ENCODE results near the gene ZNF775.

Gene ZNF775

DNA sequence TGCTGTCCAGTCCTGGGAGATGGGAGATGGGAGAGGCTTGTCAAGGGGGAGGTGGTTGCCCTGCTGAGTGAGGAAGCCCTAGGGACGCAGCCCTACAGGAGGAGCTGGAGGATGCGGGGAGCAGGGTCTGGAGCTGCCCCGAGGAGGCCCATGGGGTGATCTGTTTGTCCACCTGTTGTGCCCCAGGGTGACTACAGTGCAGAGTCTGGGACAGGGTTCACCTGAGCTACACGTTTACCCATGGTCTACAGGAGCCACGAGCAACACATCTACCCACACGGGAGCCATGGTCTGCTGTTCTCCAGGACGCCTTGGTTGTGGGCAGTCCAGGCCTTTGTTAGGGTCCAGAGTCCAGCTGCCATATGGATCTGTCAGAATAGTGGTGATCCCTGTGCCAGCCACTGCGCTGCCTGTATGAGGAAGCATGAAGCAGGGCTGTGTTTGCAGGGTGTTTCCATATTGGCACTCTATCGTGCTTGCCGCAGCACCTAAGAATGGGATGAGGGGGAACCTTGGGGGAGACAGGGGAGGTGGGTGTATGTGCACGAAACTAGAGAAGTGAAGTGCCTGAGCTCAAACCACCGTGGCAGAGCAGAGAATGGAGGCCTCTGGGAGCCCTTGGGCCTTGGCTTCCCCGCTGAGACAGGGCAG, 23.7 kb downstream of the ZNF775 start:
- DNase-seq, result peak in 1 of 2 experiments; percentile 38

DNA sequence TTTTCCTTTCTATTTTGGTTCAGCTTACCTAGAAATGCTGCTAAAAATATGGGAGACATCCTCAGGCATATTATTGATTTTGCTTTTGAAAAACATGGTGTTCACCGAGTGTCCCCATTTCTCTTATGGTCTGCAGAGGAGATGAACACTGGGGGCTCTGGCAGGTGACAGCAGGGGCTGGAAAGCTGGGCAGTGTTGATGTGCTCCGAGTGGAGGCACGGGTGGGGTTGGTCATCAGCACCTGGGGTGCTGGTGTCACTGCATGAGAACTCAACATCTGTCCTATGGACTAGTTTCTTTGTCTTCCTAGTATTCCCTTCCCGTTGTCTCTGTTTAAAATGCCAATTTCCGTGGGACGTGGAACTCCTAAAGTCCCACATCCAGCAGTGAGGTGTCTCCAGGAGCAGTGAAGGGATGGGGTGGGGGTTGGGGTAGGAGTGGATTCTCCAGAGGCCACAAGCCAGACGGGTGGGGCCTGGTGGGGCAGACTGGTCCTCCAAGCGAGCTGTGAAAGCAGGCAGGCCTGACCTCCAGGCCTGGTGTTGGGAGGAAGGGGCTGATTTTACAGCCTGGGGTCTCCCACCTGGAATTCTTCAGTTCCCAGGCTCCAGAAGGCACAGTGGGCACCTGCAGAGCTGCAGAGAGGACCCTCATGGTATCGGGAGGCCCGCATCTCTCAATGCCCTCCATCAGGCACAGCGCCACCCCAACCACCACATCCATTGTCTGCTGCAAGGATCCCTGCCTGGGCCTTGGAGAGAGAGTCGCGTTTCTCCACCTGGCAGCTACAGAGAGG, 24.4 kb downstream of the ZNF775 start:
- DNase-seq, result peak in 1 of 2 experiments; percentile 55

DNA sequence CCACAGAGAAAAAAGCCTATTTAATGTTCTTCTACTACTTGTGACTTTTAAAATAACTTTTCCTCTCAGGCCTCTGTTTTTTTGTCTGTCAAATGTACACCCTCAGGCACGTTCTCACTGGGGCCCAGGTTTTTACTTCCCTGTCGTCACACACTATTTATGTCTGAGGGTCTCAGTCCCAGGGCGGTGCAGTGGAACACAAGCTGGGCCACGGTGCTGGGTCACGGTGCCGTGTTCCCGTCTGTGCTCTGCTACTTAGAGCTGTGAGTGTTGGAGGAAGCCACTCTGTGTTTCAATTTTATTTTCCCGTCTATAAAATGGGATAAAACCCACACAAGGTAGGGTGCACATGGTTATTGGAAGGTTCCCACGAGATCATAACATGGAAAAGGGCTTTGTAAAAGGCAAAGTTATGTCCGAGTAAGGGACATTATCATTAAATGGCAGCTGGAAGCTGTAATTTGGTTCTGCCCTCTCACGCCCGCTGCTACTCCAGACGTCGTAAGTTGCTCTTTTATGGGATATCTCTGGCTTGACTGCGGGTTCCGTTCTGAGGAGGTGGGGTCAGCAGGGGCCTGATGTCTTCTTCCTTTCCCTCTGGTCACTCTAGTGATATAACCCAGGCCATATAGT, 25.2 kb downstream of the ZNF775 start:
- peak in 1 of 2 experiments; percentile 53 for DNase-seq

DNA sequence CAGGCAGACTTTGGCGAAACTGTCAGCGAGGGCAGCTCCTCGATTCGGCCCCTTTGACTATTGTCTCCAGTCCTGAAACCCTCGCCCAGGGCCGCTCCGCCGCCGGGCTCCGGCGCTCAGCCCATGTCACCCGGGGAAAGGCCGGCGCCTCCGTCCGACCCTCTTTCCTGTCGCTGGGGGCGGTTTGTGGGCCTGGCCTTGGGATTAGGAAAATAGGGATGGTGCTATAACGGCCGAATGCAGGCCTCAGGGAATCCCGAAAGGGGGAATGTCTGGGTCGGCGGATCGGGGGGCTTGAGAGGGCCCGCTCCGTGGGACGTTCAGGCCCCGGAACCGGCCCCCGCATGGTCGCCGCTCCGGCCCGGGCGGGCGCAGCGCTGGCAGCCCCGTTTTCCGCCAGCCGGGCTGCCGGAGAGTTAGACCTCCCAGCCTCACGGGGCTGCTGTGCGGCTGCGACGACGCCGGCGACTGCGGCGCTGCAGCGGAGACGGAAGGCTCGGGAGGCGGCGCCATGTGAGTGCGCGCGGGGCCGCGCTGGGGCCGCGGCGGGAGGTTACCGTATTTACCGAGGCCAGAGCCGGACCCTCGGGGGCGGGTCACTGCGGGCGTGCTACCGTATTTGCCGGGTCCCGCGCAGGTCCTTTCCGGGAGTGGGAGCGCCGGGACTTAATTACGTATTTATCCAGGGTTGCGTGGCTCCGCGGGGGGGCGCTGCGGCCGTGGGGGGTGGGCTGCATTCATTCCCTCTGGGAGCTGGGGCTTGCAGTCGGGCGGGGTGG, 25.9 kb downstream of the ZNF775 start:
- DNase-seq, result peak; percentile 75 to 95

DNA sequence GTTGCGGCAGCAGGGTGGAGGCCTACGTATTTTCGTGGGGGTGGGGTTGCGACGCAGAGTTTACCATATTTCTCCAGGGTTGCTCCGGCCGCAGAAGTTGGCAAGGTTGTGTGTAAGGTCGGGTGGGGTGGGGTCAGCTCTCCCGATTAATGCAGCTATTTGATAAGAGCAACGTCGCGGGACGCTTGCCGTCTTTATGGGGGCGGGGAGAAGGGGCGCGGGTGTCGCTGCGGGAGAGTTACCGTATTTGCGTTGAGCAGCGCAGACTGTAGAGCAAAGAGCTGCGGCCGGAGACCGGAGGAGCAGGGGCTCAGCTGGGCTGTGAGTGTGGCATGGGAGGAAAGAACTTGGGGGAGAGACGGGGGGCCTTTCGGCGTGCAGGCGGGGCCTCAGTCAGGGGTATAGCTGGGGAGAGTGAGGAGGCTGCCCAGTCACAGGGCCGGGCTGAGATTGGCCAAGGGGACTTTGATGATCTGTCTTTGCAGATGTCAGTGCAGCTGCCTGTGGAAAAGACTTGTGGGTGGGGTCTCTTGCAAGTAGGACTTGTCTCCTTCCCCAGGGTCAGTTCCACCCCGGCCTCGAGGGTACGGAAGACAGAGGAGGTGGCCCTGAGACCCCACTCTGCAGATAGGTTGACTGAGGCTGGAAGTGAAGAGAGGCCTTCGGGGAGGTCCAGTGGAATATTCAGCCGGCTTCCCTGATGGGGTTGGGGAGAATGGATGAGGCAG, 26.6 kb downstream of the ZNF775 start:
- DNase-seq, result peak; percentile 75 to 90

DNA sequence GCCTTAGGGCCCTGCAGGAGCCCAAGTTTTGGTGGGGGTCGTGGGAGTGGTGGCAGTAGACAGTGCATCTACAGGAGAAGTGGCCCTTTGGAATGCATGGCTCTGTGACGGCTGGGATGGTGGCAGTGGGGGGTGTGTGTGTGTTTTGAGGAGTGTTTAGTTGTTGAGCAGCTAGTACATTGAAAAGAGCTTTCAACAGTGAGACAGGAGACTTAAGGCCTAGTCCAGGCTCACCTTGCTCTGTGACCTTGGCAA, 27.1 kb downstream of the ZNF775 start:
- DNase-seq, result peak in 1 of 2 experiments; percentile 55

DNA sequence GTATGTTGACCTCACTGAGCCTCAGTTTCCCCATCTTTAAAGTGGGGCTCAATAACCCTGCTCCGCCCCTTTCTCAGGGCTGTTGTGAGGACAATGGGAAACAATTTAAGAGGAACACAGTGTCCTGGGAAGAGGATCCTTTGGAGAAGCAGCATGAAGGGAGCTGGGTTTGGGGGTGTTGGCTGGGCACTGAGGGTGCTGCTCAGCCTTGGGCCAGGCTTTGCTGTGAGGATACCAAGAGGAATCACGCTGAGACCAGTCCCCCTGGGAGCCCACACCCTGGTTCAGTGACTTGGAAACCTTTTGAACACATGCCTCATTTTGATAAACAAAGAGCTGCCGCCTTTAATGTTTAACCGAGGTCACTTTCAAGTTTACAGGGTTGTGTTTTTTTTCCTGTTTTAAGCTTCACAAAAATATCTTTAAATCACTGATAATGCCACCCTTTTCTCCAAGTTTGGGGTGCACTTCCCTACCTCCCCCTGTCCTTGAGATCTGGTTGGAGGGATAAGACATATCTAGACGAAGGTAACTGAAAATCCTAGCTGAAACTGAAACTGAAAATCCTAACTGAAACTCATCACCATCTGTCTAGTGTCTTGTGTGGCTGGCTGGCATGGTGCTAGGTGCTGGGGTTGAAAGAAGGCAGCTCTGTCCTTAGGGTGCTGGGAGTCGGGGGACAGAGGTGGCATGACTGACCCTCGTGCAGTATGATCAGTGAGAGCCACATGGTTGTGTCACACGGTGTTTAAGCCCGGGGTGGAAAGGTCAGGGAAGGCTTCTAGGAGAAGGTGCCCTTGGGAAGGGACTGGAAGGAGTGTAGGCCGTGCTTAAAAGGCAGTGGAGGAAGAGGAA, 27.7 kb downstream of the ZNF775 start:
- DNase-seq, result peak; percentile 54 to 64

DNA sequence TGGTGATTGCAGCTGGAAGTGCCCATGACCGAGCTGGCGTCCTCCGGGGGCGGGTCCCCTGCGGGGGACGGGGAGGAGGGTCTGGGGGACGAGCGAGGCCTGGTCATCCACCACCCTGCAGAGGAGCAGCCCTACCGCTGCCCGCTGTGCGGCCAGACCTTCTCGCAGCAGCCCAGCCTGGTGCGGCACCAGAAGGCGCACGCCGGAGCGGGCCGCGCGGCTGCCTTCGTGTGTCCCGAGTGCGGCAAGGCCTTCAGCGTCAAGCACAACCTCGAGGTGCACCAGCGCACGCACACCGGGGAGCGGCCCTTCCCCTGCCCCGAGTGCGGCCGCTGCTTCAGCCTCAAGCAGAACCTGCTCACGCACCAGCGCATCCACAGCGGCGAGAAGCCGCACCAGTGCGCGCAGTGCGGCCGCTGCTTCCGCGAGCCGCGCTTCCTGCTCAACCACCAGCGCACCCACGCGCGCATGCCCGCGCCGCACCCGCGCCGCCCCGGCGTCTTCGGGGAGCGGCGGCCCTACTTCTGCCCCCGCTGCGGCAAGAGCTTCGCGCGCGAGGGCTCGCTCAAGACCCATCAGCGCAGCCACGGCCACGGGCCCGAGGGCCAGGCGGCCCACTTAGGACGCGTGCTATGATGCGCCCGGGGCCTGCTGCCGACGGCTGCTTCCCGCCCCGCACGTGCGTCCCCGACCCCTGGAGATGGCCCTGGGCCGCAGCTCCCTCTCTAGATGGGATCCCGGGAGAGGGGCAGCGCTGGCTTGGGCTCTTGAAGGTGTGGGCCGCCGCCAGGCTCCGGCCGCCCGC, 28.7 kb downstream of the ZNF775 start:
- no peak for DNase-seq

DNA sequence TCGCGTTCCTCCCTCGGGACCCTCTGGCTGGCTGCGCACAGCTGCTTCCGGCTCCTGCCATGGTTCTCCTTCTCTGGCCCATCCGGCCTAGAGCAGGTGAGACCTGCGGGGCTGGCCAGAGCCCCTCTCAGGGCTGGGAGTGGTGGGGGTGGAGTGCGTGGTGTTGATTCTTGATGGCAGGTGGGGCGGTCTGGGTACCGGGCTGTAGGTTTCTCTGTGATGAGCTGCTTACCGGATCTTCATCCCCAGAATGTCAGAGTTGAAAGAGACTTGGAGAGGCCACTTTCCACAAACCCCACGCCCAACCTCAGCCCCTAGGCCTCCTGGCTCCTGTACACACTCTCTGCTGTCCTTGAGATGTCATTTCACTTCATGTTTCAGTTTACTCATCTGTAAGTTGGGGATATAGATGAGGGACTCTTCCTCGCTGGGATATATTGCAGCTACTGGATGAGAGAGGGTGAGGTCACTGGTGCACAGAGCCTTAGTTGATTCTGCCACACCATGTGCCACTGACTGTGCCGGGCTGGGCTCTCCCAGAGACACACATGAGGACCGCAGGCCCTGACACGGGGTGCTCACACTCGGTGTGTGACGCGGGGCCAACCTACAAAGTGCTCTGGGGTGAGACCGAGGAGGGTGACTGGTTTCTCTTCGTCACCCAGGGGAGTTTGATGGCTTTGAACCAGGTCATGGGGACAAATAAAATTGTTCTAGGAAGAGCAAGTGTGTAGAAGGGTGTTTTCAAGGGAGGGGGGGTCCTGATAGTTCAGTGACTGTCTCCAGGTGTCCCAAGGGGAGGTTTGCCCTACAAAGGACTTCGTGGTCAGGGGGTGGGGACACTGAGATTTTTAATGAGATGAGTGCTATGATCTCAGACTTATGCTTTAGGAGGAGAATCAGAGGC, 29.5 kb downstream of the ZNF775 start:
- DNase-seq, result no peak

DNA sequence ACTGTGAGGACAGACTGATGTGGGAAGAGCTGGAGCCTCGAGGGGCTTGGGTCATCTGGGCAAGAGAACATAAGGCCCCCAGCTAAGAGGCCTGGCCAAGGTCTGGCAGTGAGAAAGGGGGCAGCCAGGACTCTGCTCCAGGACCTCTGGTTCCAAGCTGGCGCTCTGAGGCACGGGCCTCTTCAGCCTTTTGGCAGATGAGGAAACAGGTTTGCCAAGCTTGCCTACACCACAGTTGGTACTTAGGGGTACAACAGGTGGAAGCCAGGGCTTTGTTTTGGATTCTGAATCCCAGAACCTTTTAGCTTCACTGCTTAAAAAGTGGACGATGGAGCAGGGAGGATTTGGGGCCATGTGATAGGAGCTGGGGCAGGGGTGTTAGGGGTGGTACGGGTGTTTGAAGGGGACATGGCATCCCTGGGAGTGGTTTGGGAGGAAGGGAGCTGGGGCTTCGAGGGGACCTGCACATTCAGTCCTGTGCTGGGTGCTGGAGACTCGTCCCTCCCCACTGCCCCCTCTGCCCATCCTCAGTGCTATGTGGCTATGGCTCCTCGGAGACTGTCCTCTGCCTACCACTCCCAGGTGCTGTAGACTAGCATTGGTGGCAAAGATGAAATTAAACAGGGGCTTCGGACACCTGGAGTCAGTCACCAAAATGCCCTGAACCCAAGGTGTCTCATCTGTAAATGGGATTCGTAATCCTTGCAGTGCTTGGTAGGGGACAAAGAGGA, 30.3 kb downstream of the ZNF775 start:
- no peak for DNase-seq

DNA sequence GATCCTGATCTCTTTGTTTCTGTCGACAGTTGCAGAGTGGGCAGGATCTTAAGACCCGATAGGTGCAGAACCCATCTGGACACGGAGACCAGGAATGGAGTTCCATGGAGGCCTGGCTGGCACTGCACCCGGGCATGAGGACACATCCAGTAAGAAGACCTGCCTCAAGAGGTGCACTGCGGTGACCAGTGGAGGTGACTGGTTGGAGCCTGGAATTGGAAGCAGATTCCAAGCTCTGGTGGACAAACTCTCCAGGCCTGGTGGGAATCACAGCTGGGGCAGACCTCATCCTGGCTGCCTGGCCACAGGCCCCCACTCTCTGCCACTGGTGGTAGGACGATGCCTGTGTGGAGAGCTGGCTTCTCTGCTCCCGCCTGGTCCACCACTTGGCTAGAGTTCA, 31.0 kb downstream of the ZNF775 start:
- no peak for DNase-seq

DNA sequence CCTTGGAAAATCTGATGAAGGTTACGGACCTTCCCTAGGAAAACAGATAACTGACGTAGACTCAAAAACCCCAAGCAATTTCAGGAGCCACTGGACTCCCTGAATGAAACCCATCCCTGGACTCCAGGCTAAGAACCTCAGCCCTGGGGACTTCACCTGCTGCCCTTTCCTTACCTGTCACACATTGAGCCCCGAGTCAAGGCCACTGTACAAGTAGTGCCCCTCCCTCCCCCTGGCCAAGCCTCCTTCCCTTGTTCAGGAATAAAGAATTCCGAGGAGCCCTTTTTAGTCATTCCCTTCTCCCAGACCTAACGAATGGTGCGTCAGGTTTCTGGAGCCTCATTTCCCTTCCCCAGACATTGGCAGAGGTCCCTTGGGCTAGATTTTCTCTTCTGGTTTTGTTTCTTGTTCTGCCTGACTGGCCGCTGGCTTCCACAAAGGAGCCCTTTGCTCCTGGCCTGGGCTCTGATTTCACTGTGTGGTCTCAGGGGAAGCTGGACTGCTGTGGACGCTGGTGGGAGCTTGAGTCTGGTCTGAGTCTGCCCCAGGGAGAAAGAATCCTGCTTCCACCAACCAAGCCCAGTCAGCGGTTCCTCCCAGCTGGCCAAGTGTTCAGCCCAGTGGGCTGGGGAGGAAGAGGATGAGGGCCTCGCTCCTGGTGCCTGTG, 31.7 kb downstream of the ZNF775 start:
- peak in 1 of 2 experiments; percentile 23 for DNase-seq

DNA sequence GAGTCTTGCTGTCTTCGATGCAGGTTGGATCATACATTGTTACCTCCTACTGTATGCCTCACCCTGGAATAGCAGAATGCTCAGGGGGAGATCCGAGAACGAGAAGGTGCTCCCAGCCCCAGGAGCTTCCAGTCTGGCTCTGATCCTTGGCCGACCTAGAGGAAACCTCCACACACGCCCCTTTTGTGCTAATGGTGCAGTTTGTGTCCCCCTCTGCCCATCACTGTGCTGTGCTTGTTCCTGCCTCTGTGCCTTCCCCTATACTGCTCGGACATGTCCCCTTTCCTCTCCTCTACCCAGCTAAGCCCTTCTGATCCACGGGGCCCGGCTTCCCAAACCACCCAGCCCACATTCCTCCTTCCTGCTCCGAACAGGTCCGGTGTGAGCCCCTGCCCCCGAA, 32.5 kb downstream of the ZNF775 start:
- DNase-seq, result no peak

DNA sequence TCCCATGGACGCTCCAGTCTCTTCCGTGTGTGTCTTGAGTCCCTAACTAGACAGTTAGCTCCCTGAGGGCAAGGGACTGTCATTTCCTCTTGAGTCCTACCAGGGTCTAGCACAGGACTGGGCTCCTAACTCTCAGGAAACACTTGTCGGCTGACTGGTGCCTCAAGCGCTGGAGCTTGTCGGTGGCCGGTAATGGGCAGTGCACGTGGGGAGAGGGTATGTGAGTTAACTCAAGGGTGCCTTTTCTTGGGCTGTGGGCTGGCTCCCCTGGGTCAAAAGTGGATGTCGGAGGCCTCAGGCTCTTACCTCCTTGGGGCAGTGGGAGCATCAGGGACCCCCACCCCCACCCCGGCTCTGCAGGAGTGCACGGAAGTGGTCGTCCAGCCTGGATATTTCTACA, 32.9 kb downstream of the ZNF775 start:
- no peak for DNase-seq

DNA sequence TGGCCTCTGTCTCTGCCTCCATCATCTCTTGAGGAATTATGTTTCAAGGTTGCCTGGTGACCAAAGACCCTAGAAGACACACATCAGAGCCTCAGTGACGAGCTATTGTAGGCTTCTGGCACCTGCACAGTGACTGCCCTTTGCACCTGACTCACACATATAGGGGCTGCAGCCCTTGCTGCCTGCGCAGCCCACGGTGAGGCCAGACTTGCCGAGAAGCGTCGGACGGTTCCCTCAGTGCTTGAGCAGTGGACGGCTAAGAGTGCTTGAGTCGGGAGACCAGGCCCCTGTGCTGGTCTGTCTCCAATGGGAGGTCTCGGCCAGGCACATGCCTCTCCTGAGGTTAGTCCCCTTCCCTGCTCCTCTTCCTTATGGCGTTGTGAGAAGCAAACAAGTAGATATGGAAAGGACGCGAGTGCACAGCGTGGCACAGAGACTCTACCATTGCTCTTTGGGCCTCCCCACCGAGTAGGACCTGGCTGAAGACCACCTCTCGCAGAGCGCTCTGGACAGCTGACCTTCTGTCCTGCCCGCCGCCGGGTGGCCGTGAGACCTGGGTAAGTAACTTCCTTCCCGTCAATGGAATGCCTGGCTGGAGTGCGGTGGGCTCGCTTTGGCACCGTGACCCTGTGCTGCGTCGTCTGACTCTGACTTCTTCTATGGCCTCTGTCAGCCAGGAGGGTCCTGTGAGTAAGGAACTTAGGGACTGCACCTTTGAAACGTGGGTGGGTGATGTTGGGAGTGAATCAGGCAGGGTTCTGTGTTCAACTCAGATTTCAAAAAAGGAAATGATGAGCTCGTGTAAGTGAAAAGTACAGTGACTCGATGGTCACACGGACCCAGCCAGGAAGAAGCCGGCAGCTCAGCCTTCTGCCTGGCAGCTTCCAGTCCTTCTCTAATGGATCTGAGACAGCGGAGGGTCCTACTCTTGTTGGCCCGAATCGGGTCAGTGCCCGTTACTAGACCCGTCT, 33.7 kb downstream of the ZNF775 start:
- DNase-seq, result no peak

DNA sequence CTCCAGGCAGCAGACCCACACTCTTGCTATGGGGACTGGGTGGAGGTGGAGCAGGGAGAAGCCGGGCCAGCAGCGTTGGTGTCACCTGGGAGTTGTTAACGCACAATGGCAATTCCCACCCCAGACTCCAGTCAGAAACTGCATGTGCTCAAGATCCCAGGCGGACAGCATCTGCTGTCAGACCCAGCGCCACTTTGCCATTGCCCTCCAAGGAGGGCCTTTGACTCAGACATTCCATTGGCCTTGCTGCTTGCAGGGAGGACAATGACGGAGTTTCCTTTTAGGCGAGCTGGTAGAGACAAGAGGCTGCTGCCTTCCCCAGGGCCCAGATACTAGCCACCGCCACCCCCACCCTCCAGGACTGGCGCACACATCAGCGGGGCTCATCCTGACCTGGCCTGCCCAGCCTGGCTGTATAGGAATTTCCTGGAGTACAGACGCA, 34.5 kb downstream of the ZNF775 start:
- no peak for DNase-seq

All from NCI-H526 (cell line).